ENCODE data around the gene GNG13.

GNG13 gene

DNA sequence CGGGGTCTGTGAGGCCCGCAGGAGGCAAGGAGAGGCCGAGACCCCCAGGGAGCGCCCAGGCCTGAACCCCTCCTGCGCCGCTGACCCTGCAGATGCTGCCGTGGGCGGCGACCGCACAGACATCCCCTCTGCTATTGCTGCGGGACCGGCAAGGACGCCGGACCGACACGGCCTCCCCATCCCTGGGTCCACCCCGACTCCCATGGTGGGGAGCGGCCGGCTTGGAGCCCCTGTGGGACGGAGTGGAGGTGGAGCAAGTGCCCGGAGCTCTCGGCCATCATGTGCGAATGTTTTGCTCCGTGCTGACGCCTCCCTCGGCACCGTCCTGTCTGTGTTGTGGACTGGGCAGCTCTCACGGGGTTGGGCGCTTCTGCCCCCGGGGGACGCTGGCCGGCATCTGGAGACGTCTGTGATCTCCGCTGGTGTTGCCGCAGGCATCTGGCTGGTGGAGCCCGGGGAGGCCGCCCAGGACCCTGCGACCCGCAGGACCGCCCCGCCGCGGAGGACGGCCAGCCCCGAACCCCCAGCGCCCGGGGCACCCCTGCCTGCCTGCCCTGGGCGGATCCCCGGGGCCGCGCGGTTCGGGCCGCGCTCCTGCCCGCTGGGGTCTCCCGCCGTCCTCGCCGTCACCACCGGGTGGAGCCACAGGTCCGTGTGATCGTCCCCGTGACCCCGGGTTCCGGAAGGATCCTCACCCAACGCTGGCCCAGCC is 12.8 kb upstream of the GNG13 start:
- peak in 1 of 2 experiments; percentile 54 for DNase-seq

DNA sequence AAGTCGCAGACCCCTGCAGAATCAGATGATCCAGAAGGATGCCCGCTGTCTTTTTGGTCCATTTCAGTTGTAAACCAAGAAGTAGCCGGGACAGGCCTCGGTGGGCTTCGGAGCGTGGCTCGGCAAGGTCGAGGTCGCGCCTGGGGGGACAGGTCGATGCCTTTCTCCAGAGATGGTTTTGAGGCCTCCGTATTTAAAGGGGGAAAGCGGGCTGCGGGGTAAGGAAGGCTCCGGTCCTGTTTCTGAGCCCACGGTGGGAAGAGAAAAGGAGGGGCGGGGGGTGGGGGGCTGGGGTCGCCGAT is 7.5 kb upstream of the GNG13 start:
- no peak for DNase-seq

DNA sequence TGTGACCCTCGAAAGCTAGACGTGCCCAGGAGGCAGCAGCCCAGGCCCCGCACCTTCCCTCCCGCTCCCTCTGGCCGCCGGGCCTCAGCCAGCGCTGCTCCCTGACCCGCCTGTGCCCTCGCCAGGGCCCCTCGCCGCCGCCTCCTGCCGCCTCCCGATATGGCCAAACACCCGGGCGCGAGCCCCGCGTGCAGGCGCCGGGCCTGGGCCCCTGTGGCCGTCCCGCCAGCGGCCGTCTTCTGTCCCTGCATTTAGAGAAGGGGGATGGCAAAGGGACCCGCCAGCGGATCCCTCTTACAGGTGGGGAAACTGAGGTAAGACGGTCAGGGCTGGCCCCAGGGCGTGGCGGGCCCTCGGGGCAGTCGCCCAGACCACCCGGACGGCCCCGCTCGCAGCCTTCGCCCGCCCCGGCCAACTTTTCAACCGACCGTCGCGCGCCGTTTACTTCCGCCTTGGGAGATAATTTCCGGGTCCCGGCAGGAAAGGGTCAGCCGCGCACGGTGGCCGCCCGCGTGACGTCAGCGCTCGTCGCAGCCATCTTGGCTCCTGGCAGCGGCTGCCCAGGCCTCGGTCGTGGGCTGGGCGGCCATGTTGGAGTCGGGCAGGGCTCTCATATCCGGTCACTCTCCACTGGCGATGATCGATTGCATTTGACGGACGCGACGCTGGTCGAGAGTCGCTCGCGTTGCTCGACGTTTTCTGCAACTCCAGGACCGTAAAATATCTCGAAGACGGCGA is 7.0 kb upstream of the GNG13 start:
- DNase-seq = peak; percentile 57 to 89

DNA sequence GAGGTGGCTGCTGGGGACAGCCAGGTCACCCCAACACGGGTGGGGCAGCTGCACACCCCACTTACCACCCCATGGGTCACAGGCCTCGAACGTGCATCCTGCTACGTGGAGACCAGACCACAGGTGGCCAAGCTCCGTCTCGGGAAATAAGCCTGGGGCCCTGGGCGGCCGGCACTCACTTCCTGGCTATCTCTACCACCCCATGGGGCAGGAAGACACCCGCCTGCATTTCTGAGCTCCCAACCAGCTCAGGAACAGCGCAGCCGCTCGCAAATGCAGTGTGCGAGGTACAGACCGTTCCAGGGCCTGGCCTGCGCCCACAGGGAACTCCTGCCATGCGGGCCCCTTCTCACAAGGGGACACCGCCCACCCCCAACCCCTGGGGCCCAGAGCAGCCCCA is 4.9 kb upstream of the GNG13 start:
- no peak for DNase-seq

DNA sequence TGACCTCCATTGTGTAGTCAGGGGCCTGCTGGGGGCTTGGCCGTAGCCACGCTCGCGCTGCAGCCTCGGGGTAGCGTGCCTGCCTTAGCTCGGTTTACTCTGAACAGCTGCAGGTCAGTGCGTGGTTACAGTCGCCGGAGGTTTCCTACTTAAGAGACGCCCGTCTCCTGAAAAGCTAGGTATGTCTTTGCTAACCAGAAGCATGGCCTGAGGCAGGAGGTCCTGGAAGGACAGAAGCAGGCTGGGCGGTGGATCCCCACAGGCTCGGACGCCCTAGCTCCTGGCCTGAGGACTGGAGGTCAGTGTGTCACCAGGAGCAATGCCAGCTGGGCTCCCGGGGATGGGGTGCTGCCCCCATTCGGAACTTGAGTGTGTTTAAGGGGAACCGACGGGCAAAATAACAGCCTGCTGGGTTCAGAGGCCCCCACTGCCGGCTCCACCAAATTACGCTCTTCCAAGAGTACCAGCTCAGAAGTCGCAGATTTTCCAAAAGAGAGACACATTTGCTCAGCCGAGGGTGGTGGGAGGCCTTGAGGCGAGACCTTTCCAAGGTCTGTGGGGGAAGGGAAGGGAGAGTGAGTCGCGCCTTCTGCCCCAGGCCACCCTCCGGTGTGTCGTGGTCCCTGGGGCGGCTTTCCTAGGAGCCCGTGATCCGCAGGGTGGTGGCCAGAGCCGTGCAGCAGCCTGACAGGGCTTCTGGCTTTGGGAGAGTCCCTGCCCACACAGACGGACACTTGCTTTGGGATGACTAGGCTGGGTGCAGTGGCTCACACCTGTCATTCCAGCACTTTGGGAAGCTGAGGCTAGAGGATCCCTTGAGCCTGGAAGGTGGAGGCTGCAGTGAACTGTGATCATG is 3.9 kb upstream of the GNG13 start:
- no peak for DNase-seq

DNA sequence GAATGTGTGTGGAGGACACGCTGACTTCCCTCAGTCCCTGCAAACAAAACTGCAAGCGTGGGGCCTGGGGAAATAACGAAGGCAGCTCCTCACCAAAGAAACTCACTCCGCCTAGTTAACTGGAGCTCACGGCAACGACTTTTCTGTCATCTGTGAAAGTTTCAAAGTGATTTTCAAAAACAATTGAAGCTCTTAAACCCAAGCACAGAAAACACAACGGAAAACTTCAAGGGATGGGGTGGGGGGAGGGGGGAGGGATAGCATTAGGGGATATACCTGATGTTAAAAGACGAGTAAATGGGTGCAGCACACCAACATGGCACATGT is 3.2 kb upstream of the GNG13 start:
- no peak for DNase-seq

DNA sequence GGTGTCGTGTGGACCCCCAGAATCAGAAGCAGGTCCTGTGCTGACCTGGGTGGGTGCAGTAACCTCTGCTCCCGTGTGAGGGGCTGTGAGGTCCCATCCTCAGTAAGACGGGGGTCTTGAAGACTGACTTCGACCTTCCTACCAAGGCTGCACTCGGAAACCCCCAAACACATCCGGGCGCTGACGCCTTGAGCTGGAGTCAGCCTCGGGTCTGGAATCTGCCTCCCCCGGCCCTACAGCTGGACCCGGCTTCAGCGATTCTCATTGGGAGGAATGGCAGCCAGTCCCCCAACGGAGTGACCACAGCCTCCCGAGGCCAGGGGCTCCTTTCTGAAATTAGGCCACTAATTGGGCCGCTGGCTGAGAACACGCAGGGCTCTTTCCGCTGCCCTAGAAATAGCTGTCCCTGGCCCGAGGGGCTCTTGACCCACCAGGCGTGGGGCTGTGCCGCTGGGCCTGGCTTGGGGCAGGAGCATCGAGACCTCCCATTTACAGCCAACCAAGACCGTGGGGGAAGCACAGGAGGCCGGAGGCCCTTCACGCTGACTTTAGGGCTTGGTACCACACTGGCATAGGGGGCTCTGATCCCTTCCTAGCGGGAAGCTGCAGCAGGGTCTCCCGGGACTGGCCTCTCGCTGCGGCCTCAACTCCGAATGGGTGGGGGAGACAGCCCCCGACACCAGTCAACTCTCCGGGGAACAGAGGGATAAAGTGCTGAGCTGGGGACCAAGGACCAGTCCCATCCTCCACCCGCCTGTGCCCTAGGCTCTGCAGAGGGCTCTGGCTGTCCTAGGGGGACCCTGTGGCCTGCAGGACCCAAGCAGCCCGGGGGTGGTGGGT is 2.6 kb upstream of the GNG13 start:
- no peak for DNase-seq

DNA sequence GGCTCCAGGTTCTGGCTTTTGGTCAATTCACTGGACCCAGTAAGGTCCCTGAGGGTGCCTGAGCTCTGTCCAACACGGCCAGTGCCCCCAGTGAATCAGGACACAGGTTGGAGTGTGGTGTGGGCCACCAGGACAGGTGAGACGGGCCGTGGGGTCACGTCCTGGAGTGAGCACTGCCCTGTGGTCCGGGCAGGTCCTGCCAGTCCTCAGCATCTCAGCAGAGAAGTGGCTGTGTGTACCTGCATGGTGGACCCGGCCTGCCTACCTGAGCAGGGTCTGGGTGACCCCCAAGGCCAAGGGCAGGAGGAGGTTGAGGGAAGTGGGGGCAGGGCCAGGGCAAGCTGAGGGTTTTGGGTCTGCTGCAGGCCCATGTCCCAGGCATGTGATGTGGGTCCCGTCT is 1.9 kb upstream of the GNG13 start:
- DNase-seq = no peak

DNA sequence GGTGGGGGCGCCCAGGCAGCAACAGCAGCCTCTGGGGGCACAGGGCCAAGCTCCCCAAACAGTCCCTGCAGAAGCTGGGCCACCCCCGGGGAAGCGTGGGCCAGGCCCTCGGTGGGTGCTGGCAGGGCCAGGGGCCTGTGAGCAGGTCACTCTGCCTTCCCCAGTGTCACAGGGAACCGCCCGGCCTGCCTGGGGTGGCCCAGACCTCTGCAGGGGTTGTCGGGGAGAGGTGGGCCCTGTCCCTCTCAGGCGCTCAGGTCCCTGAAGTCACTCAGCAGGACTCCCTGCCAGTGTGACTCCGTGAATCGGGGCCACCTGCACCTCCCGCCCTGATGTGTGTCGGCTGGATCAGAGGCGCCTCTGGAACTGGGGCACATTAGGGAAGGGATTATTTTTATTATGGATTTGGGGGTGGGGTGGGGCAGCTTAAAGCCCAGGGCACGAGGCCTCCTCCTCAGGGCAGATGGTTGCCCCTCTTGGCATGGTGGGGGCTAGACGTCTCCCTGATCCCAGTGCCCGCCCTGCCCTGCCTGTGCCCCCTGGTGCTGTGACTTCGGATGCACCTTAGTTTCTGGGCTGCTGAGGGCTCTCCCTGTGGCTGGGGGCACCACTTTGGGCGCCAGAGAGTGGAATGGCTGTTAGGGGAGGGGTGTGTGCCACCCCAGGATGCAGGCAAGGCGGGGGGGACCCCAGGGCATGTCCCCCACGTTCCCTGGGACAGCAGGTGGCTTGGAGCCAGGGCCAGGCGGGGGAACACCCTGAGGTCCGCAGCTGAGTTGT is 1.2 kb upstream of the GNG13 start:
- no peak for DNase-seq

DNA sequence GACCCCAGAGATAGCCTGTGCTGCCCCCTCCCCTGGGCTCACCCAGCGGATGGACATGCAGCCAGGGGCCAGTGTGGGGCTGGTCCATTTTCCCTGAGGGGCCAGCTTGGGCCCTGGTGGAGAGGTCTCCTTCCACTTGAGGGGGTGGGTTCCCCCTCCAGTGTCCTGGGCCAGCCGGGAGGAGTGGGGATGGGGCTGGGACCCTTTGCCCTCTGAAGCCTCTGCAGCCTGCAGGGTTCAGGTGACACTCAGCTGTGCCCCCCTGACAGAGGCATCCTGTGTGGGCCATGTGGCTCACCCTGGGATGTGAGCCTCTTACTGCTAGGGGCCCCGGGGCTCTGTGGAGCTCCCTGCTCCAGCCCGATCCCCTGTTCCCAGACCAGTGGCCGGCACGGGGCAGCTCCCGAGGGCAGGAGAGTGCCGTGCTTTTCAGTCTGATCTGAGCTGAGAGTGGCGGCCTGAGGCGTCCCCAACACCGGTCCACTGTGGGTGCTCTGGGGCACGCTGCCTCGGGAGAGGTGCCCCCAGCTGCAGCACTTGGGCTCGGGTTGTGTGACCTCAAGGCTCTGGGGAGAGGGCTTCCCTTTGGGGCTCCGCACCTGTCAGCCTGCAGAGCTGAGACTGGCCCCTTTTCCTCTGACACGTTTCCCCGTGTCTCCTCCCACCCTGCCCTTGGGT is 439 bp upstream of the GNG13 start:
- DNase-seq = no peak

DNA sequence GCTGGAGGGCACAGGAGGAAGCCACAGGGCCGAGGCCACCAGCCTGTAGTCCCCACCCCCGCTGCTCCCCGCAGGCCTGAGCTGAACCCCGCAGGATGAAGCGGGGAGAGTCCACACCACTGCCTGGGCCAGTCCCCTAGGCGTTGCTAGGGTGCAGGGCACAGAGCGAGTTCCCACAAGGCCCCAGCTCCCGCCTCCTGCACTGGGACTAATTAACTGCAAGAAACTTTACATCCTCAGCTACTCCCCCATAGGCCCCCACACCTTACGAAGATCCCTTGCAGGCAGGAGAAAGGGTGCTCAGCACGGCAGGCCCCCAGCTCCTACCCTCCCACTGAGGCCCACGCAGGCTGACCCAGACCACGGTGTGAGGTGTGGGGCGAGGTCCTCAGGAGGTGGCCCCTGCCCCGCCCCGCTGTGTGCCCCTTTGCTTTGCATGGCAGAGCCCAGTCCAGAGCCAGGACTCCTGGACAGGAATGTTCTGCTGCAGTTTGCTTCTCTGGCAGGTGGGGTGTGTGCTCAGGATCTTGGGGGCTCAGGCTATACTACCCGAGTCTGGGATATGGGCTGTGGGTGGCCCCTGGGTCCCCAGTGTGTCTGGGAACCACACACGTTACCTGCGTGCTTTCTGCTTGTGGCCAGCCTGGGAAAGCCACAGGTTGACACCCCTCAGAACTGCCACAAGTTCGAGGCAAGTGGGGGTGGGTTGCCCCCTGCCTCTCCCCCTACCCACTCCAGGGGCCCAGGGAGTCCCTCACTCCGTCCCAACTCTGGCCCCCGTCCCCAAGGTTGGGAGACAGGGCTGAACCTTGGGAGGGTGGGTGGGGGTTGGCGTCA is 1.2 kb downstream of the GNG13 start:
- peak; percentile 32 to 73 for DNase-seq

DNA sequence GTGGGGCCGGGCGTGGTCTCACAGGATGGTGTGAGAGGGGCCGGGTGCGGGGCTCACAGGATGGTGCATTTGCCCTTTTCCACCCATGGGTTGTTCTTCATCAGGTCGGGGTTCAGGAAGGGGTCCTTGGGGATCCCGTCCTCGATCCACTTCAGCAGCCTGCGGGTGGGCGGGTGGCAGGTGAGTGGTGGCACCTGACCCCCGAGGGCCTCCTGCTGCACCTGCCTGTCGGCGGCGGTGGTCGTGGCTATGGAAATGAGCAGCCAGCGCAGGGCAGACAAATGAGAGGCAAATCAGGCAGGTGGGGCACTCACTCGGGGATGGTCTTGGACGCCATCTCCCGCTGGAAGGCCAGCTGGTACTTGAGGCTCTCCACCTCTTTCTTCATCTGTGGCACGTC is 1.9 kb downstream of the GNG13 start:
- DNase-seq = peak; percentile 60 to 87

DNA sequence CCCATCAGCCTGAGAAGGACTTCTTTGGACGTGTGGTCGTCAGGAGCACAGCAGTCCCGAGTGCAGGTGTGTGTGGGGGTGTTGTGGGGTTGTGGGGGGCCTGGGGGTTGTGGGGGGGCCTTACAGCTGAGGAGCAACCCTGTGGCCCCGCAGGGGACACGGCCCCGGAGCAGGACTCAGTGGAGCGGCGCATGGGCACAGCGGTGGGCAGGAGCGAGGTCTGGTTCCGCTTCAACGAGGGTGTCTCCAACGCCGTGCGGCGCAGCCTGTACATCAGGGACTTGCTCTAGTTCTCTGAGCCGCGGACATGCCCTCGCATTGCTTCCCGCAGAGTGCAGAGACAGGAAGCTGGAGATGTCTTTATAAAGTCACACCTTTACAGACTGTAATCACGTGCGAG is 2.8 kb downstream of the GNG13 start:
- DNase-seq = no peak

DNA sequence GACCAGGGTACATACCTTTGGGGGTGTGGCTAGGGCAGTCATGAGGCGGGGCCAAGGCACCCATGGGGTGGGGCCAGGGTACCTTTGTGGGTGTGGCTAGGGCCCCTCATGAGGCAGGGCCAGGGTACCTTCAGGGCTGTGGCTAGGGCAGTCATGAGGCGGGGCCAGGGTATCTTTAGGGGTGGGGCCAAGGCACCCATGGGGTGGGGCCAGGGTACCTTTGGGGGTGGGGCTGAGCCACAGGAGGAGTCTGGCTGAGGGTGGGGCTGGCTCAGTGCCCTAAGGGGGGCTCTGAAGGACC is 3.5 kb downstream of the GNG13 start:
- peak in 1 of 2 experiments; percentile 60 for DNase-seq

DNA sequence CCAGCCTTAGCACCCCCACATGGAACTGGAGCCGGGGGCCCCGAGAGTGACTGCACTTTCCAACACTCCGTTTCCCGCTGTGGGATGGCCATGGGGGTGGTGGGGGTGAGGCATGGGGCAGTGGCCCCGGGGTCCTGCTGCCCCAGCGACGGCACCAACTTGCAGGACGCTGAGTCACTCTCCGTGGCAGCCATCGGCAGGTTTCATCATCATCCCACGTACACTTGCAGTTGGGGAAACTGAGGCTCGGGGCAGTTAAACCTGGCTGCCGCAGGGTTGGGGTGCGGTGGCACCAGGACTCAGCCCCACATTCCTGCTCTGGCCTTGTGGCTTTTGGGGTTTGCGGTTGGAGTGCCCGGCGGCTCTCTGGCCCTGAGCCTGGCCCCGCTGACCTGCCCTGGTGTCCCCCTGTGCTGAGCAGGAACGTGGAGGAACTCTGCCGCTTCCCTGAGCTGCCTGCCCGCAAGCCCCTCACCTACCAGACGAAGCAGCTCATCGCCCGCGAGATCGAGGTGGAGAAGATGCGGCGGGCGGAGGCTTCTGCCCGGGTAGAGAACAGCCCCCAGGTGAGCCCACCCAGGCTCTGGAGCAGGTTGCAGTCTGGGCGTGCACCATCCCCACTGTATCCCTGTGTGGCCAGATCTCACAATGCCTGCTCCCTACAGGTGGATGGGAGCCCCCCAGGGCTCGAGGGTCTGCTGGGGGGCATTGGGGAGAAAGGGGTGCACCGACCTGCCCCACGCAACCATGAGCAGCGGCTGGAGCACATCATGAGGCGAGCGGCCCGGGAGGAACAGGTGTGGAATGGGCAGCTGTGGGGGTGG is 4.0 kb downstream of the GNG13 start:
- DNase-seq = no peak

DNA sequence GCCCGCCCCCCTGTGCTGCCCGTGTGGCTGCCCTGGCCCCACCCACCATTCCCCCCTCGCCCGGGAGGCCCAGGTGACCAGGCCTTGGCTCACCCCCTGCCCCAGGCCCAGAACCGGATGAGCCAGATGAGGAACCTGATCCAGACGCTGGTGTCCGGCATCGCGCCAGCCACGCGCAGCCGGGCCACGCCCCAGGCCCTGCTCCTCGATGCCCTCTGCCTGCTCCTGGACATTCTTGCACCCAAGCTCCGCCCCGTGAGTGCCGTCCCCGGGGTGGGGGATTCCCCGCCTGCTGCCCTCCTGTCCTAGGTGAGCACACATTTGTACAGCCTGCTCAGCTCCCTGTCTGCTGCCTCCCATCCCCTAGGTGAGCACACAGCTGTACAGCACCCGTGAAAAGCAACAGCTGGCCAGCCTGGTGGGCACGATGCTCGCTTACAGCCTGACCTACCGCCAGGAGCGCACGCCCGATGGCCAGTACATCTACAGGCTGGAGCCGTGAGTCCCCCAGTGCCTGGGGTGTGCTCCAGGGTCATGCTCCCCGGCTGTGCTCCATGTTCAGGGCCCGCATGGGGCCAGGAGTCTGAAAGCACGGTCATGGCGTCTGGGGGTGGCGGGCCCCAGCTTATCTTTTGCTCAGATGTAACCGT is 4.8 kb downstream of the GNG13 start:
- DNase-seq = peak in 1 of 2 experiments; percentile 56

DNA sequence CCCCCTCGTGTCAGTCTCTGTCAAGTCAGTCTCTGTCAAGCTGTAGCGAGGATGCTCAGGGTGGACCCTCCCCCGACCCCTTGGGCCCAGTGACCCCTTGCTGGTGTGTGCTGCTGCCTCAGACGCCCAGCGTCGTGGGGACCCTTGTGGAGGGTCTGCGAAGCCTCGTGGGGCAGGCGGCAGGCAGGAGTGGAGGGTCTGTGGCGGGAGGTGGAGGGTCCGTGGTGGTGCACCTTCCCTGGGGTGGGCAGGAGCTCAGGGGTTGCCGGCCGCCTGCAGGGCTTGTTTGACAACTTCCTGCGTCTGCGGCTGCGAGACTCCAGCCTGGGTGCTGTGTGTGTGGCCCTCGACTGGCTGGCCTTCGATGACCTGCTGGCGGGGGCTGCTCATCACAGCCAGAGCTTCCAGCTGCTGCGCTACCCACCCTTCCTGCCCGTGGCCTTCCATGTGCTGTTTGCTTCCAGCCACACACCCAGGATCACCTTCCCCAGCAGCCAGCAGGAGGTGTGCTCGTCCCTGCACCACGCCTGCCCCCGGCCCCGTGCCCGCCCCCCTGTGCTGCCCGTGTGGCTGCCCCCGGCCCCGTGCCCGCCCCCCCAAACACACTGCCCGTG is 5.6 kb downstream of the GNG13 start:
- DNase-seq = no peak

DNA sequence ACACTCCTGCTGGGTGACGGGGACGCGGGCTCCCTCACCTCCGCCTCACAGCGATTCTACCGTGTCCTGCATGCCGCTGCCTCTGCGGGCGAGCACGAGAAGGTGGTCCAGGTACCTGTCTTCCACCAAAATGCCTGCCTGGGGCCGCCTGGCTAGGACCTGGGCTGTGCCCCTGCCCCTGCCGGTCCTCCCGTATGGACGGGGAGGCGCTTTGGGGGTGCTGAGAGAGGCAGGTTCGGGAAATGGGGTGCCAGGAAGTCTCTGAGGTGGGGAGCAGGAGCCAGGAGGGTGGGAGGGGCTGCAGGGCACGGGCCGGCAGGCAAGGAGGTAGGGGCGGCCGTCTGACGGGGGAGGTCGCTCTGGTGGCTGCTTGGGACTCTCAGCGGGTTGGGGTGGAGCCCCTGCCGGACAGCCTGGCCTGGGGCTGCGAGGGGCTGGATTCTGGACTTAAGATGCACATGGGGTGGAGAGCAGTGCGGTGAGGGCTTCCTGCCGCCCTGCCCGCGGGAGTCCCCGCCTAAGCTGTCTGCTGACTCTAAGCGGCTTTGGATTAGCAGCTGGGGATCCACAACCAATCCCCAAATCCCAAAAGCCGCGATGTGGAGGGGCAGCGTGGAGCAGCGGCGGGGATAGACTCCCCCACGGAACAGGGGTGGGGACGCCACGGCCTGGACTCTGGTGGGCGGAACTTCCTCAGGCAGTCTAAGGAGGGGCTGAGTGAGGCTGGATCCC is 6.3 kb downstream of the GNG13 start:
- no peak for DNase-seq

Data from NCI-H526 (cell line).